Upper lobe of left lung (tissue), 4 donors: ENCODE measurements around the gene GSX2.
"Not testable (repeated sequence)": the region's sequence is repeated elsewhere in the genome, so short reads cannot be mapped to it uniquely, and the experiment has no call there.

Source experiments
- CTCF ChIP-seq, 6 experiments: fragments of 450-650 bp in 4 of 6; fragments of 200-600 bp in 2 of 6; sonication (generic) in 2 of 6; IDR thresholded peaks; one replicate each; pipeline ENCODE4 v1.5.1; 2016 to 2019; ENCODE audit warnings: antibody characterized with exemption in 6 of 6
- POLR2A ChIP-seq, 4 donors: fragments of 450-650 bp; IDR thresholded peaks; one replicate each; pipeline ENCODE4 v1.5.1; 2016 to 2017; ENCODE audit warnings: antibody characterized with exemption in 4 of 4, mild to moderate bottlenecking in 2 of 4
- POLR2AphosphoS5 ChIP-seq, 2 donors: sonication (generic); formaldehyde crosslinking; IDR thresholded peaks; one replicate each; pipeline ENCODE4 v1.5.1; 2017; ENCODE audit warnings: antibody characterized with exemption in 2 of 2

GRCh38 chr4:54053322-54053721, 46.6 kb upstream of the GSX2 start:
- TF ChIP-seq CTCF, POLR2AphosphoS5, POLR2A (IDR thresholded peaks at IDR 0.05): not testable (repeated sequence)
